ENCODE results near the gene CTSL. TPM values are rescaled to one million over a fixed set of nuclear protein-coding genes. Genes with fewer than 3 reads are reported as not detected.
A peak's percentile ranks its signal among the peaks of the same experiment; 100 is the strongest.

Gene CTSL
- total and polyA plus RNA-seq, 2 of the 13 experiments (the other 11 are each of a cell fraction or from before 2014, with no cell fraction given) = 78.1 to 113 TPM

GRCh38 chr9:87718852-87719612, 6.9 kb upstream of the CTSL start:
- 54% methylated on average over 6 of the region's 6 CpGs for WGBS (ENCODE audit: low lambda C conversion rate)
- POLR2A ChIA-PET = no interaction called here
- no peak overlapping the region for H3K27ac ChIP-seq (ENCODE audit: extremely low read length, insufficient read depth, low read length)
- no peak overlapping the region for H3K9ac ChIP-seq (ENCODE audit: insufficient read depth, low read depth, low read length)
- no peak overlapping the region for H3K4me3 ChIP-seq (replicated peaks in 1 of 3; ENCODE audit: insufficient read depth in 1 of 3, low read depth in 2 of 3, low read length in 3 of 3)
- H2AFZ ChIP-seq (ENCODE audit: low read length) = no peak overlapping the region
- TF ChIP-seq RARA (CRISPR knock-in tag; IDR thresholded peaks at IDR 0.05) = no peak
- TF ChIP-seq ZNF629 (CRISPR knock-in tag; conservative IDR thresholded peaks at IDR 0.05) = peak; percentile 37; the same call in 1 of the 2 replicates
- TF ChIP-seq TBX2 (CRISPR knock-in tag; IDR thresholded peaks at IDR 0.05; ENCODE audit: borderline replicate concordance) = no peak
- TF ChIP-seq ZHX2 (IDR thresholded peaks at IDR 0.05; ENCODE audit: low read depth) = no peak
- no peak for TF ChIP-seq ZHX2 (CRISPR knock-in tag; IDR thresholded peaks at IDR 0.05; ENCODE audit: borderline replicate concordance)
- TF ChIP-seq TBL1XR1 (IDR thresholded peaks at IDR 0.05; ENCODE audit: borderline replicate concordance, low read length, partially characterized antibody) = no peak
- TF ChIP-seq ZNF841 (CRISPR knock-in tag; IDR thresholded peaks at IDR 0.05; ENCODE audit: borderline replicate concordance) = no peak
- TF ChIP-seq ZNF124 (CRISPR knock-in tag; IDR thresholded peaks at IDR 0.05) = no peak
- no peaks in the 10 kb centered on the region for H3K9me3 ChIP-seq (ENCODE audit: low read length)
- CTCF ChIA-PET (ENCODE audit: low intra/inter-chr PET ratio, low total read pairs) = no interaction called here
- in situ Hi-C loops (cut with HindIII; ENCODE audit: extremely low pct_ligation_motif_present, low pct_unique_long_range_greater_than_20kb) (no loop called here), intact Hi-C loops (cut with micrococcal nuclease; ENCODE audit: unreplicated experiment) (no loop called here)
- ATAC-seq = no peak
- no peaks in the 10 kb centered on the region for H3K79me2 ChIP-seq (ENCODE audit: insufficient read depth, low read length)
- H3K4me2 ChIP-seq (ENCODE audit: low read depth, low read length) = no peak overlapping the region
- BruUV-seq (replicated peaks) = no TSS peak
- peaks cover 25% of the 10 kb centered on the region for H3K4me1 ChIP-seq (ENCODE audit: insufficient read depth, low read length)
- no peak for DNase-seq (ENCODE audit: low spot score)
- H3K36me3 ChIP-seq (replicated peaks in 1 of 2; ENCODE audit: control insufficient read depth in 1 of 2, insufficient read depth in 2 of 2, low read length in 2 of 2) = no peaks in the 10 kb centered on the region
- peaks cover 1 to 23% of the 10 kb centered on the region in 2 experiments; a peak in 2 of 5 replicates for H3K27me3 ChIP-seq (ENCODE audit: control insufficient read depth in 1 of 2, insufficient read depth in 2 of 2, low read length in 2 of 2)
- no peaks in the 10 kb centered on the region for H4K20me1 ChIP-seq (ENCODE audit: insufficient read depth, low read length)
- no peak for FAIRE-seq
